HEK293T (cell line): Measurements from ENCODE around the gene PLPP7.

ENCODE experiments used
- ARNT ChIP-seq: fragments of 450-650 bp; IDR thresholded peaks from 2 replicates; pipeline ENCODE4 v1.6.1; 2017; ENCODE audit warnings: mild to moderate bottlenecking
- FOXK2 ChIP-seq: fragments of 450-650 bp; IDR thresholded peaks from 2 replicates; pipeline ENCODE4 v1.6.1; 2016; ENCODE audit warnings: mild to moderate bottlenecking
- HDGF ChIP-seq: fragments of 450-650 bp; IDR thresholded peaks from 2 replicates; pipeline ENCODE4 v1.6.1; 2017; ENCODE audit warnings: antibody characterized with exemption, borderline replicate concordance
- SP1 ChIP-seq: fragments of 450-650 bp; IDR thresholded peaks from 2 replicates; pipeline ENCODE4 v1.6.1; 2017
- SUZ12 ChIP-seq: fragments of 450-650 bp; IDR thresholded peaks from 2 replicates; pipeline ENCODE4 v1.6.1; 2016; ENCODE audit warnings: mild to moderate bottlenecking
- ZNF384 ChIP-seq: fragments of 450-650 bp; IDR thresholded peaks from 2 replicates; pipeline ENCODE4 v1.6.1; 2016

DNA sequence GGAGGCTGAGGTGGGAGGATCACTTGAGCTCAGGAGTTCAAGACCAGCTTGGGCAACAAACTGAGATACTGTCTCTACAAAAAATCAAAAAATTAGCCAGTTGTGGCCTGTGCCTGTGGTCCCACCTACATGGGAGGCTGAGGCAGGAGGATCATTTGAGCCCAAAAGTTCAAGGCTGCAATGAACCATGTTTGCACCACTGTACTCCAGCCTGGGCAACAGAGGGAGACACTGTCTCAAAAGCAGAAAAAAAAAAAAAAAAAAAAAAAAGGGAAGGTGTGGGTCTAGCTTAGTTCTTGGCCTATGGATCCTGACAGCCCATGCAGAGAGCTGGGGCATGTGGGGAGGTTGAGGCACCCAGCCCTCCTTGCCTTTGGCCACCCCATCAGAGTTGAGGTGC is 10.9 kb downstream of the PLPP7 start:
- TF ChIP-seq FOXK2 = no peak
- TF ChIP-seq HDGF = no peak
- TF ChIP-seq SUZ12 = no peak
- TF ChIP-seq ARNT = no peak
- no peak for TF ChIP-seq SP1
- peak; percentile 60; the same call in 1 of the 2 replicates for TF ChIP-seq ZNF384
